Activated CD8-positive, alpha-beta memory T cell treated with anti-CD3 and anti-CD28 coated beads for 36 hours (primary cell): ENCODE measurements around the gene TFCP2. TPM values are rescaled to one million over a fixed set of nuclear protein-coding genes. Genes with fewer than 3 reads are reported as not detected.
"Not testable (repeated sequence)": the region's sequence is repeated elsewhere in the genome, so short reads cannot be mapped to it uniquely, and the experiment has no call there.

Experiments
- CTCF ChIA-PET: fragments of 350-600 bp; sonication (Branson Sonifier 250); formaldehyde crosslinking; loops from one replicate; lab custom pipeline; 2021; ENCODE audit warnings: antibody characterized with exemption; lab: Charles Lee
- POLR2A ChIA-PET: fragments of 350-600 bp; sonication (Branson Sonifier 250); formaldehyde crosslinking; loops from one replicate; lab custom pipeline; 2021; ENCODE audit warnings: antibody characterized with exemption; lab: Charles Lee
- total RNA-seq, 2 experiments: library from RNA; stranded (reverse); gene quantifications; one replicate each; pipeline ENCODE4 v1.2.3, GENCODE V29; 2021

Gene TFCP2
- total RNA-seq: 10 to 100 TPM; 37.4 to 39.5 TPM

DNA sequence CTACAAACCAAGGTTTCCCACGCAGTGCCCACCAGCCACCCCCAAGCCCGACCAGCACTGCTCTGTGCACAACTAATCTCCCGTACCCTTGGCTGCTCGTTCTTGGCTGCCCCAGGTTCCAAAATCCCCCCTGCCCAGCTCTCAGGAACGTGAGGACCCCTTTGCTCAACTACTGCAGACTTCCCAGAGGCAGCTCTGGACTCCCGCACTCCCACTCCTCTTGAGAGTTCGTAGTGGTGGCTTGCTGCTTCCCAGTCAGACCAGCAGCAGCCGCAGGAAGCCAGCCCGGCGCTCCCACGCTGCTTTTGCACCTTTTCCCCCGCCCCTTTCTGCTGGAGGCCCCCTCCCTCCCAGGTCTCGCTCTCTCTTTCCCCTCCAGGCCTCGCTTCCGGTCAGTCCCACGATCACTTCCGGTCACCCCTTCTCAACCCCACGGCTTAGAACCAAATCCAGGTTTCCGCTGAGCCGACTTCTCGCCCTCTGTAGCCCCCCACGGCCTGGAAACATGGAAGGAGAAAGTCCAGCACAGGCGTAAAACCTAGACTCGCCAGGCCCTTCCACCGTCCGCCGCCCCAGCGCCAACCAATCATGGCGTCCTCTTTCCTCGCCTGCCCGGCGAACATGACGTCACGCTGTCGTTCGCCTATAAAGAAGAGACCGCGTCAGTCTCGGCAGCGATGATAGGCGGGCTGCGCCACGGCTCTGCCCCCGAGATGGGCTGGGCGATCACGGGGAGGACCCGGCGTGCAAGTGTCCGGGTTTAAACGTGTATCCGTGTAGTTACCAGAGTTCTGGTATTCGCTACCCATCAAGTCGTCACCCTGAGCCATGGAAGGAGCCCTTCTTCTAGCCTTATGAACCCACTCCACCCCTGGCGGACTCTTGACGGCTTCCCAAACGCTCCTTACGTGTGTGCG lies at the start of gene TFCP2:
Gene TFCP2 (minus strand): TSS at position 621 of the 917 bp plus-strand sequence. CDS start 713 bp downstream, outside the sequence.
- CTCF ChIA-PET: no interaction called here

GRCh38 chr12:51222461-51222860 lies 49.5 kb upstream of the TFCP2 start:
- CTCF ChIA-PET: interaction anchor here (2.4 kb wide), 1 partner anchor 16 kb away, joined by 6 read pairs; the partner anchor contains the start of gene DAZAP2
- POLR2A ChIA-PET: no interaction called here

More for the DNA sequence above, at the start of gene TFCP2:
- POLR2A ChIA-PET: interaction anchor here (2.5 kb wide), 1 partner anchor 46 kb away, joined by 8 read pairs; no protein-coding TSS in a partner anchor

DNA sequence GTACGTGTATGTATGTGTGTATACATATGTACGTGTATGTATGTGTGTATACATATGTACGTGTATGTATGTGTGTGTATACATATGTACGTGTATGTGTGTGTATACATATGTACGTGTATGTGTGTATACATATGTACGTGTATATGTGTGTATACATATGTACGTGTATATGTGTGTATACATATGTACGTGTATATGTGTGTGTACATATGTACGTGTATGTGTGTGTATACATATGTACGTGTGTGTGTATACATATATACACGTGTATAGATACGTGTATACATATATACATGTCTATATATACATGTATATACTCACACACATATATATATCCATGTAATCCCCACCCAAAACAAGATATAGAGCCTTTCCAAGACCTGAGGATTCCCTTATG lies 46.9 kb upstream of the TFCP2 start:
- POLR2A ChIA-PET: not testable (repeated sequence)
- CTCF ChIA-PET: interaction anchor here (0.7 kb wide), 1 partner anchor 203 kb away, joined by 3 read pairs; no protein-coding TSS in a partner anchor

DNA sequence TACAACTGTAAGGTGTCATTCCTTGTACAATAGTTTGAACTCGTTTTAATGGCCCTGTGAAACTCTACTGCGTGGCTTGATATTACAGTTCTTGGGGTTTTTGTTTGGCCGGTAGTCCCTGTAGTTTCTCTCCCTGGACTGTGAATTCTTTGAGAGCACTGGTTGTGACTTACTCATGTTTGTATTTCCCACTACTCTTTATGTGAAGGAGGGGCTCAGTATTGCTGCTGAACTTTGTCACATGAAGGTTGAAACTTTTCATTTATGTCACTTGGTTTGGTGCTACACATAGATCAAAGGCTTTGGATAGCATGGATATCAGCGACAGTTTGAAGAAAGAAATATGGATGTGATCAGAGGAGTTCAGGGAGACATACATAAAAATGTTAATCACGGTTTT lies 46.4 kb upstream of the TFCP2 start:
- CTCF ChIA-PET: no interaction called here
- POLR2A ChIA-PET: interaction anchor here (0.6 to 2.5 kb wide), 4 partner anchors 20 to 150 kb away, joined by 3 to 38 read pairs (median 8); partner anchors contain the start of genes CSRNP2 and DAZAP2

DNA sequence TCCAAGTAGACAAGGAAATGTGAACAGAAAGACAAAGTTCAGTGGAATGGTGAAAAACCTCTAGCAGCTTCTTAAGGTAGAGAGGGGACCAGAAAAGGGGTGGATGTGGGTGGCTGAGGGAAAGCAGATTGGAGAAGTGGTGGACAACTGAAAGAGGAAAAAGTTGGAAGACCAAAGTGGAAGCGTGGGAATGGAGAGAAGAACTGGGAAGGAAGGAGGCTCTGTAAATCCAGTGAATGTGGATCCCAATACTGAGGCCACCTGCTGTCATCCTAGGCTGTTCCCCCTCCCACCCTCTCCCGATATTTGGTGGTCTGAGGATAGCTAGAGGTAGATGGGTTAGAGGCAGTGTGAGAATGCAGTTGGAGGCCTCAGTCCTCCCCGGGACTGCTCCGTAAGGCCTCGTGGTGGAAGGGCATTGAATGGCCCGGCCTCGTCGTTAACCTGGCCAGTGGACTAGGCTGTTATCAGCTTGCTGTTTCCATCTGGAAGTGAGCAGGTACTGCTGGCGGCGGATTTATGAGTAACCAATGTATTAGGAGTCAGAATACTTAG lies 45.7 kb upstream of the TFCP2 start:
- ChIA-PET CTCF (interaction anchor here (0.7 to 2.3 kb wide), 2 partner anchors 20 to 705 kb away, joined by 3 to 7 read pairs; partner anchors contain the start of gene DAZAP2), POLR2A (interaction anchor here (0.6 to 2.5 kb wide), 6 partner anchors 21 to 192 kb away, joined by 3 to 38 read pairs (median 8); partner anchors contain the start of genes CSRNP2, DAZAP2 and SLC11A2)

DNA sequence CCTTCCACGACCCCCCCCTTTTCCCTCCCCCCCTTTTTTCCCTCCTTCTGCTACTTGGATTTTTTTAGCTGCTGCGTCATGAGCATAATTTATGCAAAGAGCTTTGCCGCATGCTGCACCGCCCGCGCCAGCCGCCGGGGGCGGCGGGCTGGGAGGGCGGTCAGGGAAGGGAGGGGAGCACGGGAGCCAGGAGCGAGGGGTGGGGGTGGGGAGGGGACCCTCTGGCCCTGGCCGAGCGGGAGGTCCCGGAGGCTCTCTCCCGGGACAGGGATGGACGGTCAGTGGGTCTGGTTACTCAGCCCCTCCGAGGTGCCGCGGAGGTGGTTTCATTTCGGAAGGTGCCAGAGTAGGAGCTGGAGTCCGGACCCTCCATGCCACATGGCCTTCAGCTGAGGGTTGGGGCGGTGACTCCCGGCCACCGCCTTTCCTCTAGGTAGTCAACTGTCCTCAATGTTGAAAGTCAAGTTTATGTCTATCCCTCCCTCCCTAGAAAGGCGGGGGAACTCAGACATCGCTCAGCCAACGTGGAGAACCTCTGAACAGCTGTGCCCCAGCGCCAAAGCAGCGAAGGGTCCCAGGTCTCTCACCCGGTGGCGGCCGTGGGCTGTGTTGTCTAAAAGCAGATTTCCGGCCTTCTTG lies 45.2 kb upstream of the TFCP2 start, which contains the start of gene POU6F1:
Gene POU6F1 (minus strand): TSS at position 95 of the 639 bp plus-strand sequence. CDS start 11,226 bp downstream, outside the sequence.
- ChIA-PET CTCF (interaction anchor here (0.7 to 2.3 kb wide), 3 partner anchors 21 to 705 kb away, joined by 3 to 7 read pairs (median 3); partner anchors contain the start of genes ATF1 and DAZAP2), POLR2A (interaction anchor here (0.6 to 2.5 kb wide), 11 partner anchors 12 to 1922 kb away, joined by 3 to 38 read pairs (median 7); partner anchors contain the start of genes CSRNP2, DAZAP2, GALNT6 and SLC11A2)

- ChIA-PET CTCF (interaction anchor here (1.4 to 2.3 kb wide), 2 partner anchors 21 to 453 kb away, joined by 3 to 7 read pairs; partner anchors contain the start of genes ATF1 and DAZAP2), POLR2A (interaction anchor here (0.6 to 2.5 kb wide), 12 partner anchors 12 to 1921 kb away, joined by 3 to 38 read pairs (median 6); partner anchors contain the start of genes CSRNP2, DAZAP2, GALNT6 and SLC11A2)
These were observed 44.4 kb upstream of the TFCP2 start for GRCh38 chr12:51217133-51217967.

- ChIA-PET CTCF (interaction anchor here (1.4 to 2.3 kb wide), 2 partner anchors 22 to 452 kb away, joined by 3 to 7 read pairs; partner anchors contain the start of genes ATF1 and DAZAP2), POLR2A (interaction anchor here (0.6 to 2.5 kb wide), 3 partner anchors 23 to 192 kb away, joined by 4 to 38 read pairs (median 6); partner anchors contain the start of gene DAZAP2)
These were observed 43.7 kb upstream of the TFCP2 start for GRCh38 chr12:51216642-51217041.

GRCh38 chr12:51214895-51215294 lies 42.0 kb upstream of the TFCP2 start:
- POLR2A ChIA-PET: no interaction called here
- CTCF ChIA-PET: interaction anchor here (0.7 kb wide), 1 partner anchor 1045 kb away, joined by 5 read pairs; no protein-coding TSS in a partner anchor

DNA sequence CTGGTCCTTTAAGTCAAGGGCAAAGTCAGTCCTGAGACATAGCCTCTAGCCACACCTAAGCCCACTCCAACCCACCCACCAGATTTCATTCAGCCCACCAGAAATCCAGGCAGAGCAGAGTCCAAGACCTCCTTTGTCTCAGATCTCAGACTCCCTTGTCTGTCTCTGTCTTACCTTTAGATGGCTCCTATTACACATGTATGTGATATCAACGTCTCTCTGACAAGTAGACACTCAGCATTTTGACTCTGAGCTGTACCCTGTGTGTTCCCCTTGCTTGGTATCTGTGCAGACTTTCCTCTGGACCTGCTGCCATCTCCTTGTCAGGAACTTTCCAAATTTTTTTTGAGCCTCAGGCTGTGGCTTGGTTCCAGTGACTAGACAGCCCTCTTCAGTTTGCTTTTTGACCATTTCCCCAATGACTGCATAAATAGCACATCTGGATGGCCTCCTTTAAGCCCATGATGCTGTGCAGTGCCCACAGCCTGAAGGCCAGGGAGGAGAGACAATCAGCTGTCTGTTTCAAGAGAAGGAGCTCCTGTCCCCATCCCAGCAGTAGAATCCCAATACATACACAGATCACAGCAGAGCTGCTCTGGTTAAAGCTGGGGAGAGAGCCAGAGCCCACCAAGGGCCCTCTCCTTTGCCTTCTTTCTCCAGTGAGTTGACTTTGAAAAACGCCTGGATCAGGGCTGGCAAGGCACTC lies 37.9 kb upstream of the TFCP2 start:
- CTCF ChIA-PET: interaction anchor here (0.6 kb wide), 1 partner anchor 19 kb away, joined by 3 read pairs; no protein-coding TSS in a partner anchor
- POLR2A ChIA-PET: interaction anchor here (0.6 kb wide), 1 partner anchor 16 kb away, joined by 3 read pairs; no protein-coding TSS in a partner anchor

DNA sequence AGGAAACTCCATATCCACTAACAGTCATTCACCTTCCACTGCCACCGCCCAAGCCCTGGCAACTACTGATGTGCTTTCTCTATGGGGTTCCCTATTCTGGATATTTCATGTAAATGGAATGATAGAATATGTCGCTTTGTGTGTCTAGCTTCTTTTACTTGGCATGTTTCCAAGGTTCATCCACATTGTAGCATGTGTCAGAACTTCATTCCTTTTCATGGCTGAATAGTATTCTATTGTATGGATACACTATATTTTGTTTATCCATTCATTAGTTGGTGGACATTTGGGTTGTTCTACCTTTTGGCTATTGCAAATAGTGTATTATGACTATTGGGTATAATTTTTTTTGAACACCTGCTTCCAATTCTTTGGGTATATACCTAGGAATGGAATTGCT lies 36.3 kb upstream of the TFCP2 start:
- ChIA-PET POLR2A (no interaction called here), CTCF (no interaction called here)

DNA sequence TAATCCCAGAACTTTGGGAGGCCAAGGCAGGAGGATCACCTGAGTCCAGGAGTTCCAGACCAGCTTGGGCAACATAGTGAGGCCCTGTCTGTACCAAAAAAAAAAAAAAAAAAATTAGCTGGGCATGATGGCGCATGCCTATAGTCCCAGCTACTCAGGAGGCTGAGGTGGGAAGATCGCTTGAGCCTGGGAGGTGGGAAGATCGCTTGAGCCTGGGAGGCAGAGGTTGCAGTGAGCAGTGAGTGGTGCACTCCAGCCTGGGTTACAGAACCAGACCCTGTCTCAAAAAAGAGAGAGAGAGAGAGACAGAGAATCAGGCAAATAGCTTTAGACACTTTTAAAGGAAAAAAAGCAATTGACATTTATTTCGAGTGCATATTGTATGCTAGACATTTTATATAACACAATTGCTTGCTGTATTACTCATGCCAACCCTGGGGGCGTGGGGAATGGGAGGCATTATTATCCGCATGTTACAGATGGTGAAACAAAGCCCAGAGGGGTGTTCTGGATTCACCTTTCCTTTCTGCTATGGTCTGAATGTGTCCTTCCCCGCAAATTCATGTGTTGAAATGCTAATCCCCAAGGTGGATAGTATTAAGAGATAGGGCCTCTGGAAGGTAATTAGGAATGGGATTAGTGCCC lies 35.2 kb upstream of the TFCP2 start:
- ChIA-PET POLR2A (no interaction called here), CTCF (no interaction called here)

- POLR2A ChIA-PET: interaction anchor here (0.6 to 1.0 kb wide), 2 partner anchors 13 to 122 kb away, joined by 3 to 8 read pairs; partner anchors contain the start of gene POU6F1
- CTCF ChIA-PET: interaction anchor here (0.6 kb wide), 1 partner anchor 375 kb away, joined by 4 read pairs; no protein-coding TSS in a partner anchor
These were observed 32.4 kb upstream of the TFCP2 start for GRCh38 chr12:51205350-51205749.

GRCh38 chr12:51202718-51203117 lies 29.8 kb upstream of the TFCP2 start:
- ChIA-PET POLR2A (no interaction called here), CTCF (no interaction called here)

DNA sequence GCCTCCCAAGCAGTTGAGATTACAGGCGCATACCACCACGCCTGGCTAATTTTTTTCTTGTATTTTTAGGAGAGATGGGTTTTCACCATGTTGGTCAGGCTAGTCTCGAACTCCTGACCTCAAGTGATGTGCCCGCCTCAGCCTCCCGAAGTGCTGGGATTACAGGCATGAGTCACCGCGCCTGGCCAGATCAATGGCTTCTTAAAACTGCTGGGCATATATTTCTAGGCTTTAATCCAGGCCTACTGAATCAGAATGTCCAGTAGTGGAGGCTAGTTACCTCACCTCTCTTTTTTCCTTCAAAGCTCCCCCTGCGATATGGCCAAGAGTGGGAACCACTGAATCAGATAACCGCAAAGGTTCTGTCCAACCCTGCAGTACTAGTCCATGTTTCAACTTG lies 27.9 kb upstream of the TFCP2 start:
- ChIA-PET CTCF (no interaction called here), POLR2A (interaction anchor here (0.6 kb wide), 1 partner anchor 12 kb away, joined by 9 read pairs; no protein-coding TSS in a partner anchor)

DNA sequence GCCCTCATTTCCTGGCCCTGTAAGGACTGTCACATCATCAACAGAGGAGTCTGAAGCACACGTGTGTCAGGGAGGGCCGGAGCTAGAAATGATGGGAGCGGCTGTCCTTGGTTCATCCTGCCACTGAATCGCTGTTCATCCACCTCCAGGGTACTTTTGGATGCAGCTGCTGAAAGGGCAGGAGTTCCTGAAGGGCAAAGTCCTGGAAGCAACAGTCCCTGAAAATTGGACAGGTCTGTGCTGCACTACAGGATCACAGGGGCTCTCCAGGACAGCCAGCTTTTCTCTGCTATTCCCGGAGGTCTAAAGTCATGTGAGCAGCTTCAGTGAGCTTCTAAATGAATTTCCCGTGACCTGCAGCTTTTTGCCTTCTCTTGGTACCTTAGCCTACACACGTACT lies 27.2 kb upstream of the TFCP2 start:
- POLR2A ChIA-PET: interaction anchor here (0.6 kb wide), 1 partner anchor 13 kb away, joined by 9 read pairs; no protein-coding TSS in a partner anchor
- CTCF ChIA-PET: no interaction called here
